HUES64 (cell line): ENCODE measurements around the gene SF3B6.
A peak's percentile ranks its signal among the peaks of the same experiment; 100 is the strongest.
"Not testable (repeated sequence)": the region's sequence is repeated elsewhere in the genome, so short reads cannot be mapped to it uniquely, and the experiment has no call there.

Experiments used
- H3K27ac ChIP-seq: 2 replicates; pipeline ENCODE4 v1.7.0; 2013; ENCODE audit warnings: low read depth, low read length, inconsistent platforms
- H3K27me3 ChIP-seq: 2 replicates; pipeline ENCODE4 v1.6.1; 2013; ENCODE audit warnings: mild to moderate bottlenecking, low read length; ENCODE audit not compliant: insufficient read depth
- H3K36me3 ChIP-seq: 2 replicates; pipeline ENCODE4 v1.6.1; 2013; ENCODE audit warnings: mild to moderate bottlenecking, low read length; ENCODE audit not compliant: insufficient read depth
- H3K4me1 ChIP-seq: 2 replicates; pipeline ENCODE4 v1.6.1; 2013; ENCODE audit warnings: mild to moderate bottlenecking, low read length, moderate library complexity; ENCODE audit not compliant: insufficient read depth
- H3K4me3 ChIP-seq: 2 replicates; pipeline ENCODE4 v1.5.1; 2013; ENCODE audit warnings: mild to moderate bottlenecking, low read length, moderate library complexity
- H3K9ac ChIP-seq: 2 replicates; pipeline ENCODE4 v1.6.1; 2013; ENCODE audit warnings: mild to moderate bottlenecking, low read depth, low read length
- H3K9me3 ChIP-seq: 2 replicates; pipeline ENCODE4 v1.6.1; 2013; ENCODE audit warnings: low read depth, low read length; ENCODE audit not compliant: insufficient read depth
- WGBS: fragments of 150-250, 120-280 bp; methylation state at CpG from one replicate; pipeline ENCODE4 v1.1.7; 2013; ENCODE audit warnings: missing lambda C conversion rate; 5-methylcytosine and 5-hydroxymethylcytosine counted together

Gene SF3B6

GRCh38 chr2:24110660-24111303 is 34.7 kb upstream of the SF3B6 start:
- Histone ChIP-seq H3K9ac (no peak overlapping the region), H3K36me3 (no peaks in the 10 kb centered on the region), H3K27ac (no peak overlapping the region), H3K27me3 (no peaks in the 10 kb centered on the region), H3K4me1 (no peaks in the 10 kb centered on the region), H3K4me3 (no peak overlapping the region), H3K9me3 (peaks cover 15% of the 10 kb centered on the region)
- 90% methylated on average over 7 of the region's 7 CpGs for WGBS

- H3K9ac ChIP-seq, H3K36me3 ChIP-seq, H3K4me1 ChIP-seq, H3K27ac ChIP-seq, H3K4me3 ChIP-seq, H3K9me3 ChIP-seq, H3K27me3 ChIP-seq: not testable (repeated sequence)
- 89% methylated on average over 1 of the region's 1 CpG for WGBS
Observed at GRCh38 chr2:24109431-24109830, 33.3 kb upstream of the SF3B6 start.

GRCh38 chr2:24107336-24107735 is 31.2 kb upstream of the SF3B6 start:
- 0 out of 2 replicates have a peak, but pooled peaks cover 3% of the 10 kb centered on the region for H3K9me3 ChIP-seq
- H3K36me3 ChIP-seq: no peaks in the 10 kb centered on the region
- no peak overlapping the region for H3K9ac ChIP-seq
- no peaks in the 10 kb centered on the region for H3K4me1 ChIP-seq
- no peak overlapping the region for H3K27ac ChIP-seq
- H3K27me3 ChIP-seq: no peaks in the 10 kb centered on the region
- WGBS: no CpG with 5 or more reads among the region's 1 CpG
- H3K4me3 ChIP-seq: no peak overlapping the region

GRCh38 chr2:24106786-24107185 is 30.7 kb upstream of the SF3B6 start:
- Histone ChIP-seq H3K27ac (no peak overlapping the region), H3K4me1 (no peaks in the 10 kb centered on the region), H3K9me3 (0 out of 2 replicates have a peak, but pooled peaks cover 3% of the 10 kb centered on the region), H3K9ac (no peak overlapping the region), H3K36me3 (no peaks in the 10 kb centered on the region), H3K27me3 (no peaks in the 10 kb centered on the region), H3K4me3 (no peak overlapping the region)

- no peaks in the 10 kb centered on the region for H3K36me3 ChIP-seq
- H3K27ac ChIP-seq: no peak overlapping the region
- no peak overlapping the region for H3K4me3 ChIP-seq
- WGBS: 45% methylated on average over 2 of the region's 2 CpGs
- H3K9me3 ChIP-seq: 0 out of 2 replicates have a peak, but pooled peaks cover 3% of the 10 kb centered on the region
- H3K4me1 ChIP-seq: no peaks in the 10 kb centered on the region
- no peak overlapping the region for H3K9ac ChIP-seq
- H3K27me3 ChIP-seq: no peaks in the 10 kb centered on the region
Observed at GRCh38 chr2:24105816-24106215, 29.7 kb upstream of the SF3B6 start.

- Histone ChIP-seq H3K36me3 (no peaks in the 10 kb centered on the region), H3K27me3 (no peaks in the 10 kb centered on the region), H3K9me3 (0 out of 2 replicates have a peak, but pooled peaks cover 3% of the 10 kb centered on the region), H3K4me1 (no peaks in the 10 kb centered on the region), H3K9ac (no peak overlapping the region), H3K4me3 (no peak overlapping the region), H3K27ac (no peak overlapping the region)
- 88% methylated on average over 4 of the region's 4 CpGs for WGBS
Observed at GRCh38 chr2:24104906-24105305, 28.8 kb upstream of the SF3B6 start.

- Histone ChIP-seq H3K4me3 (no peak overlapping the region), H3K27ac (no peak overlapping the region), H3K27me3 (no peaks in the 10 kb centered on the region), H3K36me3 (no peaks in the 10 kb centered on the region), H3K9ac (no peak overlapping the region), H3K9me3 (0 out of 2 replicates have a peak, but pooled peaks cover 3% of the 10 kb centered on the region), H3K4me1 (no peaks in the 10 kb centered on the region)
- 88% methylated on average over 8 of the region's 8 CpGs for WGBS
Observed at GRCh38 chr2:24104110-24104650, 28.1 kb upstream of the SF3B6 start.

- Histone ChIP-seq H3K27me3 (no peaks in the 10 kb centered on the region), H3K4me3 (no peak overlapping the region), H3K9me3 (0 out of 2 replicates have a peak, but pooled peaks cover 3% of the 10 kb centered on the region), H3K36me3 (no peaks in the 10 kb centered on the region), H3K9ac (no peak overlapping the region), H3K4me1 (no peaks in the 10 kb centered on the region), H3K27ac (no peak overlapping the region)
- WGBS: 90% methylated on average over 1 of the region's 1 CpG
Observed at GRCh38 chr2:24102677-24103076, 26.6 kb upstream of the SF3B6 start.

GRCh38 chr2:24101992-24102391 is 25.9 kb upstream of the SF3B6 start:
- H3K27me3 ChIP-seq: no peaks in the 10 kb centered on the region
- WGBS: no CpG with 5 or more reads among the region's 2 CpGs
- no peak overlapping the region for H3K4me3 ChIP-seq
- no peak overlapping the region for H3K27ac ChIP-seq
- 0 out of 2 replicates have a peak, but pooled peaks cover 3% of the 10 kb centered on the region for H3K9me3 ChIP-seq
- no peaks in the 10 kb centered on the region for H3K36me3 ChIP-seq
- no peak overlapping the region for H3K9ac ChIP-seq
- H3K4me1 ChIP-seq: no peaks in the 10 kb centered on the region

GRCh38 chr2:24100732-24101131 is 24.6 kb upstream of the SF3B6 start:
- H3K36me3 ChIP-seq, H3K9me3 ChIP-seq, H3K27me3 ChIP-seq, H3K4me3 ChIP-seq, H3K27ac ChIP-seq, H3K9ac ChIP-seq, H3K4me1 ChIP-seq: not testable (repeated sequence)
- WGBS: 100% methylated on average over 2 of the region's 2 CpGs

GRCh38 chr2:24095171-24095677 is 19.1 kb upstream of the SF3B6 start:
- peak overlapping the region; percentile 54 for H3K9ac ChIP-seq
- H3K27me3 ChIP-seq, H3K9me3 ChIP-seq, H3K36me3 ChIP-seq, H3K27ac ChIP-seq, H3K4me1 ChIP-seq: not testable (repeated sequence)
- 50% methylated on average over 17 of the region's 17 CpGs for WGBS
- H3K4me3 ChIP-seq: peak overlapping the region; percentile 31
